Measurements from ENCODE around the gene NKAPD1. TPM values are rescaled to one million over a fixed set of nuclear protein-coding genes. Genes with fewer than 3 reads are reported as not detected.

NKAPD1 gene
- total RNA-seq, 1 experiment from 2014 or later = 19.7 TPM

- Histone ChIP-seq H3K9me3 (ENCODE audit: control insufficient read depth, insufficient read depth, low read depth, low read length) (no peaks in the 10 kb centered on the region), H3K27me3 (ENCODE audit: control insufficient read depth, insufficient read depth, low read length) (no peaks in the 10 kb centered on the region), H3K4me1 (ENCODE audit: control insufficient read depth, insufficient read depth, low read length) (no peaks in the 10 kb centered on the region), H3K36me3 (ENCODE audit: control insufficient read depth, insufficient read depth, low read length) (peaks cover 41% of the 10 kb centered on the region), H3K27ac (ENCODE audit: low read length) (no peak overlapping the region), H3K4me3 (ENCODE audit: low read depth in 2 of 2, low read length in 2 of 2) (no peak overlapping the region)
- in situ Hi-C loops (cut with HindIII; ENCODE audit: low pct_unique_long_range_greater_than_20kb, low sequenced_read_pairs) (no loop called here), intact Hi-C loops (cut with micrococcal nuclease; ENCODE audit: unreplicated experiment) (no loop called here)
- no TSS peak for BruUV-seq (replicated peaks)
- ChIA-PET POLR2A (no interaction called here), CTCF (no interaction called here)
- ATAC-seq = no peak
- no peak for DNase-seq (ENCODE audit: low read depth, low spot score)
- TF ChIP-seq REST (IDR thresholded peaks at IDR 0.05; ENCODE audit: insufficient read depth in 1 of 2, low read depth in 2 of 2, low read length in 1 of 2) = no peak
- TF ChIP-seq POLR2AphosphoS5 (IDR thresholded peaks at IDR 0.05; ENCODE audit: low read depth, low read length) = no peak
- no peak for TF ChIP-seq SIN3A (IDR thresholded peaks at IDR 0.05; ENCODE audit: borderline replicate concordance, insufficient read depth, low read depth, low read length)
- no peak for TF ChIP-seq CTCF (IDR thresholded peaks at IDR 0.05)
- no peak for TF ChIP-seq TCF7L2 (IDR thresholded peaks at IDR 0.05; ENCODE audit: low read depth, low read length)
These were observed 40.2 kb upstream of the NKAPD1 start for GRCh38 chr11:112033902-112034301.

- H3K9me3 ChIP-seq (ENCODE audit: control insufficient read depth, insufficient read depth, low read depth, low read length) = no peaks in the 10 kb centered on the region
- POLR2A ChIA-PET = interaction anchor here (0.6 to 0.7 kb wide), 2 partner anchors 9 to 12 kb away, joined by 9 to 10 read pairs; partner anchors contain the start of gene DLAT
- no peak overlapping the region for H3K27ac ChIP-seq (ENCODE audit: low read length)
- in situ Hi-C loops (cut with HindIII; ENCODE audit: low pct_unique_long_range_greater_than_20kb, low sequenced_read_pairs) (no loop called here), intact Hi-C loops (cut with micrococcal nuclease; ENCODE audit: unreplicated experiment) (no loop called here)
- peaks cover 38% of the 10 kb centered on the region for H3K36me3 ChIP-seq (ENCODE audit: control insufficient read depth, insufficient read depth, low read length)
- no peaks in the 10 kb centered on the region for H3K27me3 ChIP-seq (ENCODE audit: control insufficient read depth, insufficient read depth, low read length)
- CTCF ChIA-PET = no interaction called here
- DNase-seq (ENCODE audit: low read depth, low spot score) = no peak
- no peak for TF ChIP-seq POLR2AphosphoS5 (IDR thresholded peaks at IDR 0.05; ENCODE audit: low read depth, low read length)
- TF ChIP-seq SIN3A (IDR thresholded peaks at IDR 0.05; ENCODE audit: borderline replicate concordance, insufficient read depth, low read depth, low read length) = no peak
- no peak for TF ChIP-seq CTCF (IDR thresholded peaks at IDR 0.05)
- no peak for TF ChIP-seq TCF7L2 (IDR thresholded peaks at IDR 0.05; ENCODE audit: low read depth, low read length)
- no peak for TF ChIP-seq REST (IDR thresholded peaks at IDR 0.05; ENCODE audit: insufficient read depth in 1 of 2, low read depth in 2 of 2, low read length in 1 of 2)
- ATAC-seq = no peak
- no peaks in the 10 kb centered on the region for H3K4me1 ChIP-seq (ENCODE audit: control insufficient read depth, insufficient read depth, low read length)
- BruUV-seq (replicated peaks) = no TSS peak
- no peak overlapping the region for H3K4me3 ChIP-seq (ENCODE audit: low read depth in 2 of 2, low read length in 2 of 2)
These were observed 36.6 kb upstream of the NKAPD1 start for GRCh38 chr11:112037527-112037926.

Measured in Panc1 (cell line).